Adipocyte (in vitro differentiated cells): ENCODE data around the gene DUS2.
A peak's percentile ranks its signal among the peaks of the same experiment; 100 is the strongest.
"Not testable (repeated sequence)": the region's sequence is repeated elsewhere in the genome, so short reads cannot be mapped to it uniquely, and the experiment has no call there.

Experiments
- DNase-seq: peaks from one replicate; pipeline ENCODE4 v3.0.0-alpha.2; 2015; ENCODE audit warnings: low read depth
- H3K27me3 ChIP-seq: replicated peaks from 2 replicates; pipeline ENCODE4 v1.7.0; 2013; ENCODE audit warnings: mild to moderate bottlenecking, low read length, moderate library complexity; ENCODE audit not compliant: control insufficient read depth, insufficient read depth
- H3K36me3 ChIP-seq: 2 replicates; pipeline ENCODE4 v1.7.0; 2013; ENCODE audit warnings: low read length, mild to moderate bottlenecking, moderate library complexity; ENCODE audit not compliant: control insufficient read depth, insufficient read depth, severe bottlenecking
- H3K4me1 ChIP-seq: 2 replicates; pipeline ENCODE4 v1.7.0; 2013; ENCODE audit warnings: mild to moderate bottlenecking, low read length, moderate library complexity; ENCODE audit not compliant: control insufficient read depth, insufficient read depth
- H3K4me3 ChIP-seq: 2 replicates; pipeline ENCODE4 v1.7.0; 2013; ENCODE audit warnings: mild to moderate bottlenecking, low read length, moderate library complexity
- H3K9ac ChIP-seq: 2 replicates; pipeline ENCODE4 v1.7.0; 2013; ENCODE audit warnings: mild to moderate bottlenecking, low read length, moderate library complexity
- H3K9me3 ChIP-seq: 2 replicates; pipeline ENCODE4 v1.7.0; 2013; ENCODE audit warnings: mild to moderate bottlenecking, low read length, moderate library complexity; ENCODE audit not compliant: control insufficient read depth

The DUS2 gene

DNA sequence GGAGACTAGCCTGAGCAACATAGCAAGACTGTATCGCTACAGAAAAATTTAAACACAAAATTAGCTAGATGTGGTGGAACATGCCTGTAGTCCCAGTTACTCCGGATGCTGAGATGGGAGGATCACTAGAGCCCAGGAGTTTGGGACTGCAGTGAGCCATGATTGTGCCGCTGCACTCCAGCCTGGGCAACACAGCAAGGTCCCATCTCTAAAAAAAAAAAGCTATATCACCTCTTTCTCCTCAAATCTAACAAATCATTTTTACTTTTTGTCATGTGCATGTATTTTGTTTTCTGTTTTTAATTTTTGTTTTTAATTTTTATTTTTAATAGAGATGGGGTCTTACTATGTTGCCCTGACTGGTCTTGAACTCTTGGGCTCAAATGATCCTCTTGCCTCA lies 5.9 kb downstream of the DUS2 start:
- Histone ChIP-seq H3K4me3 (no peak overlapping the region), H3K9ac (no peak overlapping the region), H3K4me1 (peaks cover 28% of the 10 kb centered on the region), H3K27me3 (no peaks in the 10 kb centered on the region), H3K9me3 (no peaks in the 10 kb centered on the region), H3K36me3 (no peaks in the 10 kb centered on the region)
- DNase-seq = no peak

DNA sequence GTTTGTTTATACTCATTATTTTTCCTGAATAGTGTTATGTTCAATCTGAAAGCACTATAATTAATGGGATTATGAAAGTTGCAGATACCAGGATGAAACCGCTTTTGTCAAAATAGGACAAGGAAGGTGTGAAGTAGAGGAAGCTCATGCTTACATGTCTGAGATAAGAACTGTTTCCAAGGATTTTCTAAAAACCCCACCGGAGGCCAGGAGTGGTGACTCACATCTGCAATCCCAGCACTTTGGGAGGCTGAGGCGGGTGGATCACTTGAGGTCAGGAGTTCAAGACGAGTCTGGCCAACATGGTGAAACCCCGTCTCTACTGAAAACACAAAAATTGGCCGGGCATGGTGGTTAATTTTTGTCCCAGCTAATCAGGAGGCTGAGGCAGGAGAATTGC lies 7.0 kb downstream of the DUS2 start:
- not testable (repeated sequence) for H3K9me3 ChIP-seq, H3K9ac ChIP-seq, DNase-seq, H3K4me3 ChIP-seq, H3K27me3 ChIP-seq, H3K36me3 ChIP-seq
- H3K4me1 ChIP-seq = peaks cover 24% of the 10 kb centered on the region

DNA sequence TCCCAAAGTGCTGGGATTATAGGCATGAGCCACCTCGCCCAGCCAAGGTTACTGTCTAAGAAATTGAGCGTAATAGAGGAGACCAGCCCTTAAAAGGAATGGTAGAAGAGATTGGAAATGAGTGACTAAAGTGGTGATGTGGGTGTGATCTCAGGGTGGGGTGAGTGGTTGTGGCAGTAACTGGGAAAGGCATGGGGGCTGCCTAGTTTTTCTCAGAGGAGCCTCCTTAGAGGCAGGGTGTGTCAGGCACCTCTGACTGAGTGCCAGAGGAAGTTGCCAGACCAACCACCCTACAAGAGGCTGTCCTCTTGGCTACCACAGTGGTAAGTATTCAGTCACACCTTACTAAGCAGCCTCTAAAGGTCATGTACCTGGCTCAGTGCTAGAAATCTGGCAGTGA lies 8.9 kb downstream of the DUS2 start:
- no peaks in the 10 kb centered on the region for H3K36me3 ChIP-seq
- H3K4me1 ChIP-seq = peaks cover 20% of the 10 kb centered on the region
- no peak overlapping the region for H3K9ac ChIP-seq
- no peak for DNase-seq
- H3K9me3 ChIP-seq = no peaks in the 10 kb centered on the region
- H3K27me3 ChIP-seq = no peaks in the 10 kb centered on the region
- no peak overlapping the region for H3K4me3 ChIP-seq

DNA sequence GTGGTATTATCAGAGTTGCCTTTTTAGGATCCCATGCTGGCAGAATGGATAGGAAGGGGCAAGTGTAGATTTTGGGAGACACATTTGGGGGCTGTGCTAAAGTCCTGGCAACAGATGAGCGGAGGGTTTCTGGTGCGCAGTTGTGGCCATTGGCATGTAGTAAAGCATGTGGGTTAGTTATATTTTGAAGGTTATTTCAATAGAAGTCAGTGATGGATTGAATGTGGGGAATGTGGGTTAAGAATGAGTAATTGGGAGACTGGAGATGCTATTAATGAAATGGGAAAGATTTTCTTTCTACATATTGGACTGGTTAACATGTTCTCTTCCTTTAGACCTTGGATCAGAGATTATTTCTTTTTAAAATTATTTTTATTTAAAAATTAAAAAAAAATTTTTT lies 10.0 kb downstream of the DUS2 start:
- H3K9ac ChIP-seq = no peak overlapping the region
- DNase-seq = no peak
- H3K27me3 ChIP-seq = no peaks in the 10 kb centered on the region
- H3K4me3 ChIP-seq = no peak overlapping the region
- H3K9me3 ChIP-seq = no peaks in the 10 kb centered on the region
- peaks cover 13% of the 10 kb centered on the region for H3K4me1 ChIP-seq
- H3K36me3 ChIP-seq = peaks cover 4% of the 10 kb centered on the region

DNA sequence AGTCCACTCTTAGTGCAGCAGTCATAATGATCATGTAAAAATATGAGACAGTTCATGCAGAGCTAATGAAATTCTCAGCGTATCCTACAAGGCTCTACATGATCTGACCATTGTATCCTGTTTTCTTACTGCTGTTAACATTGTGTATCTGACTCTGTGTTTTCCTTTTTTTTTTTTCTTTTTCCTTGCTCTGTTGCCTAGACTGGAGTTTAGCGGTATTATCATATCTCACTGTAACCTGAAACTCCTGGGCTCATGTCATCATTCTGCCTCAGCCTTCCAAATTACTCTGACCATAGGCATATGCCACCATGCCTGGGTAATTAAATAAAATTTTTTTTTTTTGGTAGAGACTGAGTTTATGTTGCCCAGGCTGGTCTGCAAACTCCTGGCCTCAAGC lies 12.1 kb downstream of the DUS2 start:
- Histone ChIP-seq H3K36me3 (peaks cover 5% of the 10 kb centered on the region), H3K27me3 (no peaks in the 10 kb centered on the region), H3K4me3 (no peak overlapping the region), H3K9ac (no peak overlapping the region), H3K4me1 (peaks cover 7% of the 10 kb centered on the region), H3K9me3 (no peaks in the 10 kb centered on the region)
- no peak for DNase-seq

DNA sequence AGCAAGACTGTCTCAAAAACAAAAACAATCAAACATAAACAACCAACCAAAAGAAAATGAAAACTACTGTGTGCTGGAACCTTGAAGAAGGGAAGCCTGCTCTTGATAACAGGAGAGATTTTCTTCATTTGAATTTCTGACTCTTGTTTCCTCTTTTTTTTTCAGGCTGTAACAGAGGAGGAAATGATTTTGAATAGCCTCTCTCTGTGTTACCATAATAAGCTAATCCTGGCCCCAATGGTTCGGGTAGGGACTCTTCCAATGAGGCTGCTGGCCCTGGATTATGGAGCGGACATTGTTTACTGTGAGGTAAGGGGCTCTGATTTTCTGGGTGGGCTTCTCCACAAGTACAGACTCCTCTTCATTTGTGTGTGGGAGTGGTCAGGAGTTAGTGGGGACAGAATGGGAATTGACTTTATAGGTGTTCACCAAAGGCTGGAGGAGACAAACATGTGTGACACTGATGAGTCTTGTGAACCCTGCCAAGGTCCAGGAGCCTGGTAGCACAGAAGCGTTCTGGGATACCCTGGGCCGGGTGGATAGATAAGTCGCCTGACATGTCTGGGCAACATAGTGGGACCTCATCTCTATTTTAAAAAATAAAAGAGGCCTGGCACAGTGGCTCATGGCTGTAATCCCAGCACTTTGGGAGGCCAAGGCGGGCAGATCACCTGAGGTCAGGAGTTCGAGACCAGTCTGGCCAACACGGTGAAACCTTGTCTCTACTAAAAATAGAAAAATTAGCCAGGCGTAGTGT lies 14.9 kb downstream of the DUS2 start:
- Histone ChIP-seq H3K9ac (no peak overlapping the region), H3K4me3 (no peak overlapping the region), H3K36me3 (peaks cover 5% of the 10 kb centered on the region), H3K9me3 (no peaks in the 10 kb centered on the region), H3K27me3 (no peaks in the 10 kb centered on the region), H3K4me1 (no peaks in the 10 kb centered on the region)
- no peak for DNase-seq

DNA sequence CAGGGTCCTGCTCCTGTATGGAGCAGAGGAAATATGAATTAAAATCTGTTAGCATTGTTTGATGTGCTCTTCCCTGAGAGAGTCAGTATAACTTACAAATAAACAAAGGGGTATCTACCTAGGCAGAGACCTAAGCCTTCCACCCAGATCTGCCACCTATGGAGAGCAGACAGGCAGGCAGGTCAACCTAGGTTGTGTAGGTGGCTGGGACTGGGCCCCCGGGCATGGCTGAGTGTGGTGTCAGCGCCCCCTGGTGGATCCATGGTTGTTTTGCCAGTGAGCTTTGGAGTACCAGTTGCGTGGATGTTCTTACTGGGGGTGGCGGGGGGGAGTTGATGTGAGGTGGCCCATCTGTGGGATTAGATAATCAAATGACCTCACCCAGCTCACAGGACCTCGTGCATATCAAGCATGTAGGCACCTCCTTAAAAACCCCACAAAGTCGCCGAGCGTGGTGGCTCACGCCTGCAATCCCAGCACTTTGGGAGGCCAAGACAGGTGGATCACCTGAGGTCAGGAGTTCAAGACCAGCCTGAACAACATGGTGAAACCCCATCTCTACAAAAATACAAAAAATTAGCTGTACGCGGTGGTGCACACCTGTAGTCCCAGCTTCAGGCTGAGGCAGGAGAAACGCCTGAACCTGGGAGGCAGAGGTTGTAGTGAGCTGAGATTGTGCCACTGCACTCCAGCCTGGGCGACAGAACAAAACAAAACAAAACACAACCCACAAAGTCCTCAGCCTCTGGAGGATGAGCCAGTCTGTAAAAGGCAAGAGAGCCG lies 17.6 kb downstream of the DUS2 start:
- H3K9ac ChIP-seq = no peak overlapping the region
- no peaks in the 10 kb centered on the region for H3K4me1 ChIP-seq
- H3K36me3 ChIP-seq = peaks cover 5% of the 10 kb centered on the region
- H3K9me3 ChIP-seq = no peaks in the 10 kb centered on the region
- peak; percentile 77 for DNase-seq
- no peaks in the 10 kb centered on the region for H3K27me3 ChIP-seq
- H3K4me3 ChIP-seq = no peak overlapping the region

DNA sequence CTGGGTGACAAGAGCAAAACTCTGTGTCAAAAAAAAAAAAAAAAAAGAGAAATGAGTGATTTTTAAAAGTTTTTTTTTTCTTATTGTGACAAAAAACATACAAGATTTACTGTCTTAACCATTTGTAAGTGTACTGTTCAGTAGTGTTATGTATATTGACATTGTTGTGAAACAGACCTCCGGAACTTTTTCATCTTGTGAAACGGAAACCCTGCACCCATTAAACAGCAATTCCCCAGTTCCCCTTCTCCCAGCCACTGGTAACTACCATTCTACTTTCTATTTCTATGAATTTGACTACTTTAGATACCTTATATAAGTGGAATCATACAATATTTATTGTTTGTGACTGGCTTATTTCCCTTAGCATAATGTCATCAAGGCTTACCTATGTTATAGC lies 18.7 kb downstream of the DUS2 start:
- peaks cover 5% of the 10 kb centered on the region for H3K36me3 ChIP-seq

DNA sequence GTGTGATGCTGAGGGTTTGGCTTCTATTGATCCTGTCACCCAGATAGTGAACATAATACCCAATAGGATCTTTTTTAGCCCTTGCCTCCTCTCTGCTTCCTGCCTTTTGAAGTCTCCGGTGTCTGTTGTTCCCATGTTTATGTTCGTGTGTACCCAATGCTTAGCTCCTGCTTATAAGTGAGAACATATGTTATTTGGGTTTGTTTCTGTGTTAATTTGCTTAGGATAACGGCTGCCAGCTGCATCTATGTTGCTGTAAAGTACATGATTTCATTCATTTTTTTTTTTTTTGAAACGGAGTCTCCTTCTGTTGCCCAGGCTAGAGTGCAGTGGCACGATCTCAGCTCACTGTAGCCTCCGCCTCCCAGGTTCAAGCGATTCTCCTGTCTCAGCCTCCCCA lies 23.0 kb downstream of the DUS2 start:
- no peaks in the 10 kb centered on the region for H3K27me3 ChIP-seq
- H3K36me3 ChIP-seq = peaks cover 20% of the 10 kb centered on the region
- no peaks in the 10 kb centered on the region for H3K9me3 ChIP-seq
- H3K9ac ChIP-seq = no peak overlapping the region
- no peak for DNase-seq
- no peaks in the 10 kb centered on the region for H3K4me1 ChIP-seq
- no peak overlapping the region for H3K4me3 ChIP-seq

More for the DNA sequence above, 18.7 kb downstream of the DUS2 start:
- Histone ChIP-seq H3K27me3 (no peaks in the 10 kb centered on the region), H3K4me3 (no peak overlapping the region), H3K4me1 (no peaks in the 10 kb centered on the region), H3K9ac (no peak overlapping the region), H3K9me3 (no peaks in the 10 kb centered on the region)
- DNase-seq = no peak

DNA sequence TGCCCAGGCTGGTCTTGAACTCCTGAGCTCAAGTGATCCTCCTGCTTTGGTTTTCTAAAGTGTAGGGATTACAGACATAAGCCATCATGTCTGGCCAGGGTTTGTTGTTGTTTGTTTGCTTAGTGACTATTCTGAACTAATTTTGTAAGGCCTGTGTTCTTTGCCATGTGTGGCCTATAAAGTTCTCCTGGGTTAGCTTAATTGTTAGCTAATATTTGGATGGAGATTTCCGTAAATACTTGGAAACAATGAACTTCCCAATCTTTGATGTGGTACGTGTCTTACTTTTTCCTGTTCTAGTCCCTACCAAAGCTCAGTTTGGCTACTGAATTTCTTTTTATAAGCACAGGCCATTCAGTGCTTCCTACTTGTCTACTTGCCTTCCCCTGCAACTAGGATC lies 24.9 kb downstream of the DUS2 start:
- Histone ChIP-seq H3K36me3 (peaks cover 29% of the 10 kb centered on the region), H3K4me1 (no peaks in the 10 kb centered on the region), H3K9me3 (no peaks in the 10 kb centered on the region), H3K9ac (no peak overlapping the region), H3K27me3 (no peaks in the 10 kb centered on the region), H3K4me3 (no peak overlapping the region)
- no peak for DNase-seq

DNA sequence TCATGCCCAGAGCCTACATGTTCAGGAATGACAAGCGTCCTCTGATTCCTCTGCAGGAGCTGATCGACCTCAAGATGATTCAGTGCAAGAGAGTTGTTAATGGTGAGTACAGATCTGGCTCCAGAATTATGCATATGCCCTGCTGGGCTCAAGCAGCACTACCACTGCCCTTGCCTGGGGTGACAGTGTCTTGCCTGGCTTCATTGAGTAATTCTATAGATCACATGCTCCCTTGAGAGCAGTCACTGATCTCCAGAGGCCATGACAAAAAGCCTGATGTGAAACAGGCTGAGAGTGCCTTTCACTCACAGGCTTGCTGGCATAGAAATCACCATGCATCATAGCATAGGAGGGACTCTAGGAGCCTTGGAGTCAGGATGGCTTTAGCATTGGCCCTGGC lies 26.4 kb downstream of the DUS2 start:
- H3K4me3 ChIP-seq = no peak overlapping the region
- no peaks in the 10 kb centered on the region for H3K4me1 ChIP-seq
- peaks cover 39% of the 10 kb centered on the region for H3K36me3 ChIP-seq
- no peak for DNase-seq
- no peak overlapping the region for H3K9ac ChIP-seq
- H3K9me3 ChIP-seq = no peaks in the 10 kb centered on the region
- no peaks in the 10 kb centered on the region for H3K27me3 ChIP-seq
